HG02970 (cell line): ENCODE measurements around the gene TTYH3.
"Not testable (repeated sequence)": the region's sequence is repeated elsewhere in the genome, so short reads cannot be mapped to it uniquely, and the experiment has no call there.

Source experiments
- ATAC-seq: cut with Tn5 transposase; IDR thresholded peaks from one replicate; pipeline ENCODE4 v1.9.1; 2021; ENCODE audit warnings: mild to moderate bottlenecking, moderate library complexity, moderate number of reproducible peaks; ENCODE audit not compliant: unreplicated experiment, low FRiP score

The TTYH3 gene

DNA sequence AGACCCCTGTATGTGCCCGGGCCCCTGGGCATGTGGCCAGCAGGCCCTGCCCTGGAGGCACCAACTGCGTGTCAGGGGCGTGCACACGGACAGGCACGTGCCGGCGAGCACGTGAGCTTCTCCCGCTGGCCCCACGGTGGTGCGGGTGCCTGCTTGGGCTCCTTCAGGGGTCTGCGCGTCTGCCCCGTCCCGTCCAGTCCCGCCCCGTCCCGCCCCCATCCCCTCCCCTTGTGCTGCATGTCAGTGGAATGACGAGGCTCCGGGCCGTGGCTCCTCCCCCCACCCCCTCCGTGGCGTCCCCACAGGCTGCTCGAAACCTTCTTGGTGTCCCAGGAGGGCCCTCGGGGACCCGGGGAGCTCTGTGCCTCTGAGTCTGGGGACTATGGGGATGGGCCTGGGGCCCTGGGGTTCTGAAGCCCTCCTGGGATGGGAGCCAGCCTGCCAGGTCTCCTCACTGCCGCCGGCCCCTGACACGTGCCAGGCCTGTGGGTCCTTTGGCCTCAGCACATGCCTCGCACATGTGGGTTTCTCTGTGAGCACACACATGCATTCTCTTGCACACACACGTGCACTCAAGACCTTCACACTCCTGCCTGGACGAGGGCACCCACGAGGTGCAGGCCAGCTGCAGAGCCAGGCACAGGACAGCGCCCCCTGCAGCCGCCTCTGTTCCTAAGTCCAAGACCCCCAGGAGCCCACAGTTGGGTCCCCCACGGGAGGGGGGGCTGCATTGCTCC lies 28.7 kb downstream of the TTYH3 start:
- no peak for ATAC-seq

DNA sequence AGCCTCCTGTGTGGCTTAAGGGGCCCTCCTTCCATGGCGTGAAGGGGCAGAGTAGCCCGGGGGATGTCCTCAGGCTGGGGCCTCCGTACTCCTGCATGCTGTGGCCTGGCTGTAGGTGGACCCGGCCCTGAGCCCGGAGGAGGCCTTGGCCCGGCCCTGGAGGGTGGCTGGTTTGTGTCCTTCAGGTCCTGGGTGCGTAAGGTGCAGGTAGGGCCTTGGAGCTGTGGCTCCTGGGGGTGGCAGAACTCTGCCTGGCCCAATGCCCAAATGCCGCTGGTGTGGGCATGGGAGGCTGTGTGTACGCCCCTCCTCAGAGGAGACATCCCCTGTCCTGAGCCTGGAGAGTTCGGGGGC lies 29.3 kb downstream of the TTYH3 start:
- no peak for ATAC-seq

DNA sequence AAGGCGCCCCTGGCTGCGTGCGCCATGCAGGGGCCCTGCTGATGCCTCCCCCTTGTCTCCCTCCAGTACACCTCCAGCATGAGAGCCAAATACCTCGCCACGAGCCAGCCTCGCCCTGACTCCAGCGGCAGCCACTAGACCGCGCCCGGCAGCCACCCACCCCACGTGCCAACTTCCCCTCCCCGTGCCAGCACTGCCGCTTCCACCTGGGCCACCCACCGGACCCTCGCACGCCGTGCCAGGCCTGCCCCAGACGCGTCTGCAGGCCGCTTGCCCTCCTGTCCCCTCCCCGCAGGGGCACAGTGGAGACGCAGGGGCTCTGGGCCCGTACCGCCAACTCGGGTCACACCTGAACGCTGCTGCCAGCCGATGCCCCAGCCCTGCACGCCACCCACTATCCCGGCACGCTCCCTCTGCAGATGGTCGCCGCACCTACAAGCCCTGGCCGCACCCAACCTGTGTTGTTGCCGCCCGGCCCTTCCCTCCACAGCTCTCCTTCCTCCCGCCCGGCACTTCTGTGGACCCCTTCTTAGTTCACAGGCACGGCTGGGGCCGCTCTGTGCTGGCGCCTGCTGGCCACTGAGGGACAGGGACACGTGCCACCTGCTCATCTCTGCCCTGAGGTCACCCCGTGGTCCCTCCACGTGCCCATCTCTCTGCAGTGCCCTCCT lies 30.0 kb downstream of the TTYH3 start:
- ATAC-seq: no peak

DNA sequence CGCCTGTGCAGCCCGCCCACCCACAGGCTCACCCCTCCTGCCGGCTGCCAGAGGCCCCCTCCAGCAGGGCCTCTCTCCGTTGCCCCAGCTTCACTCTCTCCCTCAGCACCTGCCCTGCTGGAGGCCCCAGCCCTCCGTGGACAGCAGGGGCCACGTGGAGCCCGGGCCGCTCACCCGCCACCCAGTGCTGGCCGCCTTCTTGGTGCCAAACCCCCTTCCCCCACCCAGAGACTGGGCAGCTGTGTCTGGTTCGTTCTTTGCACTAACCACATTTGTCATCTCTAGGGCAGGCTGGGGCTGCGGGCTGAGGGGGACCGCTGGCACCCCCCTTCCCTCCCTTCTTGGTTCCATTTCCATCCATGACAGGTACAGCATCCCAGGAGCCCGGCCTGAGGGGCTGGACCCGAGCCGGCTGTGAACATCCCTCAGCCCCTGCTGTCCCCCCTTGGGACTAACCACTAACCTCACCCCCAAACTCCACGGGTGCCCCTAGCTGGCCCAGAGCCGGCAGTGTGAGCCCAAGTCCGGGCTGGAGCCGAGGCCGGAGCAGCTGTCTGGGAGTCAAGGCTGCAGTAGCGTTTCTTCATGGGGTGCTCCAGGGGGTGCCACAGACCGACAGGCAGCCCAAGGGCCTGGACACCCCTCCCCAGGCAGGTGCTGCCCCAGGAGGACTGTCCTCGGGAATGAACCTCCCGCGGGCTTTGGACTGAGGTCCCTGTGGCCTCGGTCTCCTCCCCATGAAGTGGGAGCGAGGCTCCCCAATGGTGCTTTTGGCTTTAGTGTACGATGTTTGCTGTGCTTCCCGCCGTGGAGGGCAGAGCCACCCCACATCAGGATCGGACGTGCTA lies 30.7 kb downstream of the TTYH3 start:
- no peak for ATAC-seq

DNA sequence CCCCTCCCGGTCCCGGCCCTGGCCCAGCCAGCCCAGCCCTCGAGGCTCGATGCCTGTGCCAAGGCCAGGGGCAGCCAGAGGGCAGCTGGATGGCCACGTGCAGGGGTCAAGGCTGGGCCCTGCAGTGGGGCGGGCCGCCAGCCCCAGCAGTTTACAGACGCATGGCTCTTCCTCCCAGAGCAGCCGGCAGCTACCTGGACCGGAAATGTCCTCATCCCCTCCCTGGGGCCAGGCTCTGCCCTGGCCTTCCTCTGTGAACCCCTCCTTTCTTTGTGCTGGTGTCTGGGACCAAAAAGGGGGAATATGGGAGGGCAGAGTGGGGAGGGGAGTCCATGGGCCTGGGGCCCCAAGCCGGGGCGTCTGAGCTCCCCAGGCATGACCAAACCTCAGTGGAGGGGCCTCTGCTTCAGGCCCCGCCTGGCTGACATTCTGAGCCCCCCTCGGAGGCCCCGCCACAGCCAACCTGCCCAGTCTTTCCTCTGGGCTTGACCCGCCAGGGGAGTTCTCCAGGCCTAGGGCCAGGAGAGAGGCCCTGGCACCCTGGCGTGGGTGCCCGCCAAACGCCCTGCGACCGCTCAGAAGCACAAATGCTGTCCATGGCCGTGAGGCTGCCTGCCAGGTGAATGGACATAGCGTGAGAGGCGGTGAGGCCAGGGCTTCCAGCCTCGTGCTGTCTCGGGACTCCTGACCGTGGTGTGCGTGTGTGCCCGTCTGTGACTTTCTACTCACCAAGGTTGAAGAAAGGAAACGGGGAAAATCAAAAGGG lies 31.5 kb downstream of the TTYH3 start:
- no peak for ATAC-seq

DNA sequence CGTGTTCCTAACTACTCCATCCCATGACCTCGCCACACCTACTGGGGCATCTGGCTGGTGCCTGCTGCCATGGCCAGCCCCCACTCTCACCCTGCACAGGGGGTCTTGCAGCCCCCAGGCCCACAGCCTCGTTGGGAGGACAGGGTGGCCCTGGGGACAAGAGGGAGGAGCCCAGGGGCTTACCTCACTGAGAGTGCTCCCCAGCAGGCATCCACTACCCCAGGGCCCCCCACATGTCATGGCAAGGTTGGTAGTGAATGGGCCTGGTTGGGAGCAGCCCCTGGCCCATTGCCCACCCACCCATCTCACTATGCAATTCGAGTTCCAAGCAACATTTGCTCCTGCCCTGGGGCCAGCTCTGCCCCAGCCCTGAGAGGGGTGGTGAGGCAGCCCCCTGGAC lies 32.2 kb downstream of the TTYH3 start:
- ATAC-seq: no peak

DNA sequence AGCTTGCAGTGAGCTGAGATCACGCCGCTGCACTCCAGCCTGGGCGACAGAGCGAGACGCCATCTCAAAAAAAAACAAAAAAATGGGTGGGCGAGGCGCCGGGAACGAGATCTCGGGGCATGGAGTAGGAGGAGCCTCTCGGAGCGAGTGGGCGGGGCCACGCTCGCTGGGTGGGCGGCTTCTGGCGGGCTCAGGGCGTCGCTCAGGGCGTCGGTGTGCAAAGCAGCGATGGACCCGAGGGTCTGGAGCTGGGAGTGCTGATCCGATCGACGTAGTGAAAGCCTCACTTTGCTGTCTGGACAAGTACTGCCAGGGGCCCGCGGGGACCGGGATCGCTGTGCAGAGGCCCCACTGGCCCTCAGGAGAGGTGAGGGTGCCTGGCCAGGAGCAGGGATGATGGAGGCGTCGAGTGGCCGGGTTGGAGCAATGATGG lies 33.6 kb downstream of the TTYH3 start:
- ATAC-seq: no peak

DNA sequence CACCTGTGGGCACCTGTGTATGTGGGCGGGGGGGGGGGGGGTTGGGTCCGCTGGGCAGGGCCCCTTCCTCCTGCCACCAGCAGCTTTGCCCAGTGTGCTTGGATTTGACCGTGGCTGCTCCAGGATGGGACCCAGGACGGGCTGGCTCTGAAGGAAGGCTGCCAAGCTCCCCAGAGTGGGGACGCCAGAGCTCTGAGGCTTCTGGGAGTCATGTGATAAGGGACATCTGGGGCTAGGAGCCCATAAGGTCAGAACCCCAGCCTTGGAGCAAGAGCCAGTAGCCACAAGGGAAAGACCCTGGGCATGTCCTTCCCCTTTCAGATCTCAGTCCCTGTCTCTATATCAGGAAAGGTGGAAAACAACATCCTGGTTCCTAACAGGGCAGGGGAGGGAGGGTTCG lies 34.4 kb downstream of the TTYH3 start:
- ATAC-seq: no peak

DNA sequence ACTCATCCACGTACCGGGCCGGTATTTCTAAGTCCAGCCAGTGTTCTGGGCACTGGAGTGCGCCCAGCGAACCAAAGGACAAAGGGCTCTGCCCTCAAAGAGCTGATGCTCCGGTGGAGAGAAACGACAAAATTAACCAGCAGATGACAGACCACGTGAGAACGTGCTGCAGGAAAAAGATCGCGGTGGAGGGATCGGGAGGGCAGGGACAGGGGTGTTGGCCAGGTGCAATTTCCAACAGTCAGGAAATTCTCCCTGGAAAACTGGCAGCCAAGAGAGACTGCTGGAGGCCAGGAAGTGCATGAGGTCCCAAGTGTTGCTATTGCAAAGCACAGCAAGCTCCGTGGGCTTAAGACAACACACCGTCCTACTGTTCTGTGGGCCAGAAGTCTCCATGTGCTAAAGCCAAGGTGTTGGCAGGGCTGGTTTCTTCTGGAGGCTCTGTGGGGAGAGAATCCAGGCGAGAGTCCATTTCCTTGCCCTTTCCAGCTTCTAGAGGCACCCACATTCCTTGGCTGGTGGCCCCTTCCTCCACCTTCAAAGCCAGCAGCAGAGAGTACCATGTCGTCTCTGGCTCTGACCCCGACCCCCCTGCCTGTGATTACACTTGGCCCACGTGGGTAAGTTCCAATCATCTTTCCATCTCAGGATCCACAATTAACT lies 34.9 kb downstream of the TTYH3 start:
- ATAC-seq: no peak

DNA sequence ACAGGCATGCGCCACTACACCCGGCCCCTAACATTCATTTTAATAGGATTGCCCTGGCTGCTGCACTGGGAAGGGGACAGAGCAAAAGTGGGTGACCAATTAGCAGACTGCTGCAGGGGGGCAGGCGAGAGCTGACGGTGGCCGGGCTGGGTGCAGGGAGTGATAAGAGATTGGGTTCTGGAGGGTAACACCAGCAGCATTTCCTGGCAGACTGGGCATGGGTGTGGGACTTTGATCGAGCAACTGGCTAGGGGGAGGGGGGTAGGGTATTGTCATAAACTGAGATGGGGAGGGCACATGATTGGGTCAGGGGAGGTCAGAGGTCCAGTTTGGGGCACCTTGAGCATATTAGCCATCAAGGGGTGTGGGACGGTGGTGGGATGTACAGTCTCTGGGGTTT lies 36.1 kb downstream of the TTYH3 start:
- no peak for ATAC-seq

DNA sequence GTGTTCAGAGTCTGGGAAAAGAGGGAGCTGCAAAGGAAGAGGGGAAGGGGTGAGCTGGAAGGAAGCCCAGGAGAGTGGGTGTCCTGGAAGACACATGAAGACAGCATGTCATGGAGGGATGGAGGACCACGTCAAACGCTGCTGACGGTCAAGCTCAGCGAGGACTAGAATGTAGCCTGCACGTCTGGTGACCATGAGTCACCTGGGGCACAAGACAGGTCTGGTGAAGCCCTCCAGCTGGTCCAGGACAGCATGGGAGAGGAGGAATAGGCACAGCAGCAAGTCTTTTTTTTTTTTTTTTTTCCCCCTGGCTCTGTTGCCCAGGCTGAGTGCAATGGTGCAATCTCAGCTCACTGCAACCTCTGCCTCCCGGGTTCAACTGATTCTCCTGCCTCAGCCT lies 36.6 kb downstream of the TTYH3 start:
- ATAC-seq: no peak

DNA sequence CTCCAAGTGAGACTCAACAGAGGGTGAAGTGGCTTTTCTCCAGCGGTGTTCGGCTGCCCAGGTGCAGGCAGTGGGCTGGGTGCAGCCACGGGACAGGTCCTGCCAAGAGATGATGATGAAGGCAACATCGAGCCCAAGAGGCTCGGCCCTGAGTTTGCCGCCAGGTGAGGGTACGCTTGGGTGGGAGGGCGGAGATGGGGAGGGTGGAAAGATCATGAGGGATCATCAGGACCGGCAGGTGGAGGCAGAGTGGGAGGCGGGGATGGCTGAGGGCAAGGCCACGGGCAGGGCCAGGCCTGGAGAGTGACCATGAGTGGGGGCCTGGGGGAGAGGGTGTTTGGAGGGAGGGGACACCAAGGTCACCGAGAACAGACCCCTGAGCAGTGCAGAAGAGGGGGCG lies 38.4 kb downstream of the TTYH3 start:
- ATAC-seq: no peak

DNA sequence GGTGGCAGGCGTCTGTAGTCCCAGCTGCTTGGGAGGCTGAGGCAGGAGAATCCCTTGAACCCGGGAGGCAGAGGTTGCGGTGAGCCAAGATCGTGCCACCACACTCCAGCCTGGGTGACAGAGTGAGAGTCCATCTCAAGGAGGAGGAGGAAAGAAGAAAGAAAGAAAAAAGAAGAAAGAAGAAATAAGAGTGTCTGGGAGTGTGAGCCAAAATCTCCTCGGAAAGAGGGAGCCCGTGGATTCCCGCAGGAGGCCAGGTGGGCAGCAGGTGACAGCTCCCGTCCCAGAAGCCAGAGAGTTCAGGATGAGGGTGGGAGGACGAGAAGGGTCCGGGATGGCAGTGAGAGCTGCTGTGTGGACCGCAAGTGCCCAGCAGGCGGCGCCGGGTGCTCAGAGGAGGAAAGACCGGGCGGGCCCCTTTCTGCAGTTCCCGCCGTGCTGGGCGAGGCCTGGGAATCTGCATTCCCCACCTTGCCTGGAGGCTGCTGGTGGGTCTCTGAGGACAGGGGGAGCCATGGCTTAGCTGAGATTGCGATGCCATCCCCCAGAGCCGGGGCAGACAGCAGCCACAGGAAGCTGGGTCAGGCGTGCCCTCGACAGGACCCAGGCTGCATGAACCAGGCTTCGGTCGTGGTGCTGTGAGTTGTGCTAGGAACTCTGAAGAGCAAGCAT lies 39.1 kb downstream of the TTYH3 start:
- ATAC-seq: no peak

DNA sequence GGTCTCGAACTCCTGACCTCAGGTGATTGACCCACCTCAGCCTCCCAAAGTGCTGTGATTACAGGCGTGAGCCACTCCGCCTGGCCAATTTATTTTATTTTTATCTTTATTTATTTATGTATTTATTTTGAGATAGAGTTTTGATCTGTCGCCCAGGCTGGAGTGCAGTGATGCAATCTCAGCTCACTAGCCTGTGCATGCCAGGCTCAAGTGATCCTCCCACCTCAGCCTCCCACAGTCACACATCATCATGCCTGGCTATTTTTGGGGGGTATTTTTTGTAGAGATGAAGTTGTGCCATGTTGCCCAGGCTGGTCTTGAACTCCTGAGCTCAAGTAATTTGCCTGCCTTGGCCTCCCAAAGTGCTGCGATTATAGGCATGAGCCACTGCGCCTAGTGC lies 41.4 kb downstream of the TTYH3 start:
- ATAC-seq: not testable (repeated sequence)

DNA sequence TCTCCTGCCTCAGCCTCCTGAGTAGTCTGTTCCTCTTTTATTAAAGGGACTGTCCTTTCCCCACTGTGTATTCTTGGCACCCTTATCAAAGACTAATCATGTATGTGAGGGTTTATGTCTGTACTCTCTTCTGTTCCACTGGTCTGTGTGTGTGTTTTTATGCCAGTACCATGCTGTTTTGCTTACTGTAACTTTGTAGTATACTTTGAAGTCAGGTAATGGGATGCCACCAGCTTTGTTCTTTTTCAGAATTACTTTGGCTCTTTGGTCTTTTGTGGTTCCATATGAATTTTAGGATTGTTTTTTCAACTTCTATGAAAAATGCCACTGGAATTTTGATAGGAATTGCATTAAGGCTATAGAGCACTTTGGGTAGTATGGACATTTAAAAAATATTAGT lies 42.1 kb downstream of the TTYH3 start:
- ATAC-seq: no peak

DNA sequence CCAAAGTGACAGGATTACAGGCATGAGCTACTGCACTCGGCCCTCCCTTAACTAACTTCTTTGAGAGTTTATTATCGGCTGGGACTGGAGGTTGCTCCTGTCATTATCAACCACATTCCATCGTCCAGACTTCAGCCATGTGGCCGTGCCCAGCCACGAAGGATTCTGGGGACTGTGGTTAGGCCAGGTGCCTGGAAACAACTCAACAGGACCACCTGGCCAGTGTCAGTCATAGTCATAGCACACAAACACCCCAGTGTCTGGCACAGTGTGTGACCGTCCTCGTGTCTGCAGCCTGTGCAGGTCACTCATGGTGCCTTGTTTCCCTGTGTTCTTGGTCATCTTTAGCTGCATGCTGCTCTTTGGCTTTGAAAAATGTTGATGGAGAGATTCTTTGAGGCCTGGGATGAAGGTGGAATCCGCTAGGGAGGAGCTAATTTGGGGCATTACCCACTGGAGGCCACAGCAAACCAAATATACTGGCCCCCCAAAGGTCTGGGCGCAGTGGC lies 43.5 kb downstream of the TTYH3 start:
- no peak for ATAC-seq

DNA sequence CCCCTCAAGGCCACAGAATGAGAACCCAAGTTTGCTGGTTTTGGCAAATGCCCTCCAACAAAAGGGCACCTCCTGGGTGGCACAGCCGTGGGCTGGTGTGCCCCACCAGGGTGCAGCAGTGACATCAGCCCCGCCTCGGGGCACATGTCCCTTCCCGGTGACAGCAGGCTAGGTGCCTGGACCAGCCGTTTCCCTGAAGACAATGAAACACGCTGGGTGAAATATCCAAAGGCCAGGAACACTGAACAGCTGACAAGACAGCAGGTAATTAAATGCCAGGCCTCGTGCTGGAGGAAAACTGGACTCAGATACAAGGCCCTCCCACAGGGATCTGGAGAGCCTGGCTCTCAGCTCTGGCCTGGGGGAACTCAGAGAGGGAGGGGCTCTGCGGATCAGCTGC lies 44.8 kb downstream of the TTYH3 start:
- ATAC-seq: not testable (repeated sequence)

DNA sequence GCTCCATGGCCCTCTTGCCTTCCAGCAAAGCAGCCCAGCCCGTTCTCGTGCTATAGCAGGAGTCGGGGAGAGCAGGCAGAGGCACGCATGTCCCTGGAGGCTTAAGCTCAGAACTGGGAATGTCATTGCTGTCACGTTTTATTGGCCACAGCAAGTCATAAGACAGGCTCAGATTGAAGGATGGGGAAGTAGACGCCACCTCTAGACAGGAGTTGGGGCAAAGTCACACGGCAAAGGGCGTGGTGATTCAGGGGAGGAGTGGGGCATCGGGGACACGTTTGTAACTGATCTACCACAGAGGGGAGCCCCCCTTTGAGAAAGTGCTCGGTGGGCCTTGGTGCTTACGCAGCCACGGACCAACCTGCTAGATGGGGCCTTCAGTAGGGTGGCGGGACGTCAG lies 46.7 kb downstream of the TTYH3 start:
- ATAC-seq: not testable (repeated sequence)
